NCI-H2107 treated with DMSO at 0.1 percent for 48 hours (cell line): ENCODE results near the gene RUFY1.
"Not testable (repeated sequence)": the region's sequence is repeated elsewhere in the genome, so short reads cannot be mapped to it uniquely, and the experiment has no call there.

ENCODE experiments used
- DNase-seq: peaks from one replicate; lab custom pipeline; 2025; ENCODE audit not compliant: unreplicated experiment; lab: John Stamatoyannopoulos, UW

RUFY1 gene

DNA sequence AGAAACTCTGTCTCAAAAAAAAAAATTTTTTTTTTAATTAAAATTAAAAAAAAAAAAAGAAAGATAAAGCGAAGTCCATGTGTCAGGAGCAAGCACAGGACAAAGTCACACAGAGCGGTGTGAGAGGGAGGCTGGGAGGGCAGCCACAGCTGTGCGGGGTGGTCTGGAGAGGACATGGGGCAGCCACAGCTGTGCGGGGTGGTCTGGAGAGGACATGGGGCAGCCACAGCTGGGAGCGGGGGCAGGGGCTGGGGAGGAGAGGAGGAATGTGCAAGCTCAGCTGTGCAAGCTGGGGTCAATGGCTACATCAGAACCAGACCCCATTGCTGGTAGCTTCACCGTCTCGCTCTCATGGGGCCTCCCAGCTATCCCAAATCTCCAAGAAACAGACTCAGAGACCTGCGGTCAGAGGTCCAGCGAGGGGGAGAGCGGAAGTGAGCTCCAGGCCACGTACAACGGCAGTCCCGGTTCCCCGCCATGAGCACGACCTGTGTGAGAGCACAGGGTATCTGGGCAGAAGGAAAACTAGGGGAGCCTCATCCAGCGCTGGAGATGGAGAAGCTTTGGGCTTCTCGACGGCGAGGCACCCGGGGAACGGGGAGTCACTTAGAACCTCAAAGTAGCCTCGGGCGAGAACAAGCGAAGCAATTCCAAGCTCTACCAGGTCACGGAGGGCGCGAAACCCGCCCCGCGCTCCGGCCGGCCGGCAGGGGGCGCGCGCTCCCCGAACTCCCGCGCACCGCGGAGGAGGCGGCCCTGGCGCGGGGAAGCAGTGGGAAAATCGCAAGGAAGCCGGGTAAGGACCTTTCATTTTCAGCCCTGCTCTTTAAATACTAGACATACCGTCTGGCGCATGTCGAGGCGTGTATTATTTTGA is 107.2 kb downstream of the RUFY1 start:
- not testable (repeated sequence) for DNase-seq

DNA sequence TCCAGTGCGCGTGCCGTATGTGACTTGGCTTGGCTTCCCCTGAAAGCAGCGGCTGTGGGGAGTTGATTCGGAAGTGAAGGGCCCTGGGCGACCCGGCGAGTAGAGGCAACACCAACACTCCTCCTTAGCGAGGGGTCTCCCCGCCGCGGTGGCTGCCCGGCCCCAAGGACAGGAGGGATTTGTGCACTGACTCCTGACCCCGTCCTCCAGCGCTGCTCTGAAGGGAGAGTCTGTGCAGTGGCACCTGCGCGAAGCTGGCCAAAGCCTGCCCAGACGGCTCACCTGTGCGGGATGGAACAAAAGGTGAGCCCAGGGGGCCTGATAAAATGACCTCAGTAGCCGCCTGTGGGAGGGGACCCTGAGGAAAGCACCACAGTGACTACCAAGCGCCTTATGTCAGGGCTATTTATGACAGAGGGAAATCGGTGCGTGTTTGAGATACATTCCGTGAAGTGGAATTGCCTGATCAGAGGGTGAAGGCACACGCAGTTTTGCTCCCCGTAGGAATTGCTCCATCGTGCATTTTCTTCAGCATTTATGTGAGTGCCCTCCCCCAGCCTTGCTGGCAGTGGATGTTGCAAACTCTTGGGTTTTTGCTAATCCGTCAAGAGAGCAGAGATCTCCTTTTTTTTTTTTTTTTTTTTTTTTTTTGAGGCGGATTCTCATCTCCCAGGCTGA is 108.0 kb downstream of the RUFY1 start:
- DNase-seq = not testable (repeated sequence)
